H4 (cell line): ENCODE data around the gene MCC. TPM values are rescaled to one million over a fixed set of nuclear protein-coding genes. Genes with fewer than 3 reads are reported as not detected.

Experiments used
- DNase-seq: peaks from one replicate; pipeline ENCODE4 v3.0.0-alpha.2; 2015; ENCODE audit warnings: low spot score
- total RNA-seq: library from RNA; depleted of rRNA; stranded (reverse); fragments of >200 nt; shearing (Covaris generic); gene quantifications from 2 replicates; pipeline ENCODE4 v1.2.3, GENCODE V29; 2014

The MCC gene
- total RNA-seq, 1 experiment from 2014 or later, result 7.9 TPM

DNA sequence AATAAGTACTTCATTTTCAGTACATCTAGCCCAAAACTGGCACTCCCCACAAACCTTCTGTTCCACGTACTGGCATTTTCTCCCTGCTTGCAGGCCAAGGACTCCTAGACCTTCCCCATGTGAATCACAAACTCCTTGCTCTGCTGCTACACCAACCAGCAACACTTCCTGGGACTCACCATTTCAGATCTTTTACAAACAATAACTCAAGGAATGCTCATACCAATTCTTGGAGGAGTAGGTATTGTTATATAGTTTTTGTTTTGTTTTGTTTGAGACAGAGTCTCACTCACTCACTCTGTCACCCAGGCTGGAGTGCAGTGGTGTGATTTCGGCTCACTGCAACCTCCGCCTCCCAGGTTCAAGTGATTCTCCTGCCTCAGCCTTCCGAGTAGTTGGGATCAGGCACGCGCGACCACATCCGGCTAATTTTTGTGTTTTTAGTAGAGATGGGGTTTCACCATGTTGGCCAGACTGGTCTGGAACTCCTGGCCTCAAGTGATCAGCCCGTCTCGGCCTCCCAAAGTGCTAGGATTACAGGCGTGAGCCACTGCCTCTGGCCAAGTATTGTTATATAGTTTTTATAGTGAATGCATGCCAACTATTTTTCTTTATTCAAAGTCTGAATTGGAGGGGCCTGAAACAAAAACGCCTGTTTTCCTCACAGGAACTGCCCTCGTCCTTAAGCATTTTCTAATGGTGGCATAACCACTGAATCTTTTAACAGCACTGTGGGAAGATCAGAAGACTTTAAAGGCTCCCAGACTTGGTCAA is 264.2 kb downstream of the MCC start:
- DNase-seq, result no peak

DNA sequence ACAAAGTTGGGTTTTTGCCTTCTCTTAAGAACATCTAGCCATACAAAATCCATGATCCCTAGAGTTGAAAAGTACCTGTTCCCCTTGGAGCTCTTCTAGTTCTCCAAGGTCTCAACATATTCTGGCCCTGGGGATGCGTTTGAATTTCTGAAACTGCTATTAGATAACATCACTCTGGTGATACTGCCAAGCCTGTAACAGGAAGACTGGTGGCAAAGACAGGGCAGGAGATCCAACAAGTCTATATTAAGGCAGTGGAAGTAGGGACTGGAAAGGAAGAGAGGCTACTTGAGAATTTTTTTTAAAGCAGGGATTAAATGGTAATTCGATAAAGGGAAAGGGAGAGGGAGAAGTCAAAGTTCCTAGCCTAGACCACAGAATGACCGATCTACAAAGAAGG is 264.9 kb downstream of the MCC start:
- no peak for DNase-seq

DNA sequence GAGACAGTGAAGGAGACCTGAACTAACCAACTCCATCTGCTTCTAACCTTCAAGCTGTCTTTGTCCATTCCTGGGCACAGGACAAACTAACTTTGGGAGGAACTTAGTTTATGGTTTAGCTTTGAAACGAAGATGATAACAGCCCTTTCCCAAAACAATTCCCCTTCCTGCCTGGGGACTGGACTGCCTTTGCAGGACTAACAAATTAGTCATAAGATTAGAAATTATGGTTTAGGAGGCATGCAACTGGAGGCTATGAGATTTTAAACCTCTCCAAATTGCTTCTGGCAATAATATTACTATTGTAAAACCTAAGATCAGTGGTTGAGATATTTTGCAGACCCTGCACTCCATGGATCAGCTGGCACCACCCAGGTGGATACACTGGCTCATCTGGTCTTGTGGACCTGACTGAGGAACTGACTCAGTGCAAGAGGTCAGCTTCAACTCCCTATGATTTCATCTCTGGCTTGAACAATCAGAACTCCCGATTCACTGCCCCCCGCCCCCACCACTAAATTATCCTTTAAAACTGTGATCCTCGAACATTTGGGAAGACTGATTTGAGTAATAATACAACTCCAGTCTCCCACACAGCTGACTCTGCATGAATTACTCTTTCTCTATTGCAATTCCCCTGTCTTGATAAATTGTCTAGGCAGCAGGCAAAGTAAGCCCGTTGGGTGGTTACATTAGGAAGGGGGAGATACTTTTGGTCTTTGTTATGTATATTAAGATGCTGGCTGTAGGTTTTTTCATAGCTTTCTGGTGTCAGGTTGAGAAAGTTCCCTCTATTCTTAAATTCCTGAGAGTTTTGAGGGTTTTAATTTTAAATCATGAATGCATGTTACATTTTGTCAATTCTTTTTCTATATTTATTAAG is 266.7 kb downstream of the MCC start:
- DNase-seq, result no peak

DNA sequence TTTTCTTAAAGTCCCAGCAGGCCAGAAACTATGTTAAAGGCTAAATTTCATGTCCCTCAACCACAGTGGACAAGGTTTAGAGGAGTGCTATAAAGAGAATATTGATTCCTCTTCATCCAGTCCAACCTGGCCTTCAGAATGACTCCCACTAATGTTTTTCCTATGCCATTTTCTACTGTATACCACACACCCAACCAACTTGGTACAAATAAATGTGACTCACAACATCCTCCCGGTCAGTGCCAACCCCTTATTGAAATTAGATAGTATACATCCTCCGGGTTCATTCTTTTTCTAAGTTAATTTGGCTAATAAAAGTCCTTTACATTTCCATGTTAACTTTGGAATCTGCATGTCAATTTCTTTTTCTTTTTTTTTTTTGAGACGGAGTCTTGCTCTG is 268.6 kb downstream of the MCC start:
- no peak for DNase-seq

DNA sequence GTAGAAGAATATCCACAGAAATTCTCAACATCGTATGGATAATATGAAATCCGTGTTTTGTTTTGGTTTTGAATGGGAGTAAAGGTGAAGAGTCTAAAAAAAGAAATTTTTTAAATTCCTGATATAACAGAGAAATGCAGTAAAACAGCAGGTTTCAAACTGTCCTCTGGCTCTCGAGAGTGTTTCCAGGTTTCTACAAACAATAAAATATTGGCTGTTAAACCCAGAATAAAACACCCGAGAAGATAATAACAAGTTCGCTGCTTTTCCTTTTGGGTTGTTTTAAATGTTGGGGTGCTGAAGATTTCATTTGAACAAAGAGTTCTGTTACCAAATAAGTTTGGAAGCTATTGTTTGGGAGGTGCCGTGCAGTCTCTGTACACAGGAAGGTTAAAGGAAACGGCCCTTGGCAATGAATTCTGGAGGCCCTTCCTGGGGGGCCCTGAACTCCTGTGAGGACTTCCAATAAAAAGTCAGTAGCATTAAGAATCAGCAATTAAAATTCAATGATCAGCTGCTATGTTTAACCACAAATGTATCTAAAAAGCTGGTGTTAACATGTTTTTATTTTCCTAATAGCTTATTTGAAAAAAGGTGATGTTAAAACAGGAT is 269.2 kb downstream of the MCC start:
- no peak for DNase-seq

DNA sequence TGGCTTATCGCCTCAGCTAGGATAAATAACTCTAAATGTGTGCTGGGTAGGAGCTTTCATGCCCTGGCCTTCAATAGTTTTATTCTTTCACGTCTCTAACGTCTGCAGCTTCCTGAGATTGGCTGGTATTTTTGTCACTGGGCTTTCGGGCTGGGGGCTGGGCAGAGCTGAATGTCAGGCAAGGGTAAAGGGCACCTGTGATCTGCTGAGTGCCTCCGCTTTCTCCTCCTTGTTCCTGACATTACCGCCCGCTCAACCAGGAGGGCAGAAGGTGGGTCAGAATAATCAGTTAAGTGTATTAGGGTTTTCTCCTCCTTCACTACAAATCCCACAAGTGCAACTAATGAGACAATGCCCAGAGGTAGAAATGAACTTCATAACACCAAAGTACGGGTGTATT is 270.1 kb downstream of the MCC start:
- no peak for DNase-seq

DNA sequence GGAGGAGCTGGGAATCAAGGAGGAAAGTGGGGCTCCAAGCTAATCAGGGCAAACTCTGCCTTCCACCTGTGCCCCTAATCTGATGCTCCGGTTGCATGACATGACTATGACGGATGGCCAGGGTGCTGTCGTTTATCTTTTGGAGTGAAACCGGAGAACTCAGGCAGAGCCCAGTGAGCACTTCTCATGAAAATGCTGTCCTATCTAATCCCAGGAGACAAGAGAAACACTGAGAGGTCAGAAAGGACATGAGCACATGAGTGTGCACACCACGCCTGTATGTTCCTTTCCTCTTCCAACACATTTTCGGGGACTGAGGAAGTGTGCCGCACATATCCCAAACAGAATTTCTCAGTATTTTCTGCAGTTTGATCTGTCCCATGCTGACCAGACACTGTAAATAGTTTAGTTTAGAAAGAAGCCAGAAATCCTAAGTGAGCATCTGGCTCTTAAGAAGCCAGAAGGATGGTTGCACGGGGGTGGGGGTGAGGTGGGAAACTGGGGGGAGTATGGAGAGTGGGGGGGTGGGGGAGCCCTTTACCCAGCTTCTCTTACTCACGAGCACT is 270.6 kb downstream of the MCC start:
- DNase-seq, result no peak

DNA sequence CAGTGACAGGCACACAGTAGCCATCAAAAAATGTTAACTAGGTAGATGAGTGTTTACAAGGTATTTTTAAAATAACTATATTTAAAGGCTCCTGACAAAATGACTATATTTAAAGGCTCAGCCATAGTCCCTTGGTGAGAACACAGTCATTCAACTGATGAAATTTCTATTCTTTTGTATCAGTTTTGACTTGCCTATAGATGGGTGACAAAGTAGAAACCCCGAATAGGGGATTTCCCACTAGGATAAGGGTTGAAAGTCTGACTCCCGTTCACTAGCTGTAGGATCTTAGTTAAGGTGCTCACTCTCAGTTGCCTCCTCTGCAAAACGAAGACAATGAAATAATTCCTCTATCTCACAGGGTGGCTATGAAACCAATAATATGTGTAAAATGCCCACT is 271.7 kb downstream of the MCC start:
- DNase-seq, result no peak

DNA sequence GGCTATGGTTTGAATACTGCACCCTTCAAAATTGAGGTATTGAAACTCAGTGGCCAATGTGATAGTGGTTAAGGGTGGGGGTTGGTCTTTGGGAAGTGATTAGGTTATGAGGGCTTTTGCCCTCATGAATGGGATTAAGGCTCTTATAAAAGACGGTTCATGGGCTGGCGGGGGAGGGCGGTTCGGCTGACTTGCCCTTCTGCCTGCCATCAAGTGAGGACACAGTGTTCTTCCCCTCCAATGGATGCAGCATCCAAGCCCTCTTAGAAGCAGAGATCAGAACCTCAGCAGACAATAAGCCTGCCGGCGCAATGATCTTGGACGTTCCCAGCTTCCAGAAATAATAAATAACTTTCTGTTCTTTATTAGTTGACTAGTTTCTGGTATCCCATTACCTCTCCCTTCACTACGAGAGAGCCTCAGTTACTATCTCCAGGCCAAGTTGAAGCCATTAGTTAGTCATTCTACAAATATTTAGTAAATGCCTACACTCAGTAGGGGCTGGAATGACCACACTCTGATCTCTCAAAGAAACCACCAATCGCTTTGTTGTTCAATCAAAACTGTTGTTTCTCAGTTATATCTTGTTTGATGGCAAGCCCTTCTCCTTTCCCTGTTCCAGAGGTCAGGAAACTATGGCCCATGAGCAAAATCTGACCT is 272.7 kb downstream of the MCC start:
- DNase-seq, result no peak

DNA sequence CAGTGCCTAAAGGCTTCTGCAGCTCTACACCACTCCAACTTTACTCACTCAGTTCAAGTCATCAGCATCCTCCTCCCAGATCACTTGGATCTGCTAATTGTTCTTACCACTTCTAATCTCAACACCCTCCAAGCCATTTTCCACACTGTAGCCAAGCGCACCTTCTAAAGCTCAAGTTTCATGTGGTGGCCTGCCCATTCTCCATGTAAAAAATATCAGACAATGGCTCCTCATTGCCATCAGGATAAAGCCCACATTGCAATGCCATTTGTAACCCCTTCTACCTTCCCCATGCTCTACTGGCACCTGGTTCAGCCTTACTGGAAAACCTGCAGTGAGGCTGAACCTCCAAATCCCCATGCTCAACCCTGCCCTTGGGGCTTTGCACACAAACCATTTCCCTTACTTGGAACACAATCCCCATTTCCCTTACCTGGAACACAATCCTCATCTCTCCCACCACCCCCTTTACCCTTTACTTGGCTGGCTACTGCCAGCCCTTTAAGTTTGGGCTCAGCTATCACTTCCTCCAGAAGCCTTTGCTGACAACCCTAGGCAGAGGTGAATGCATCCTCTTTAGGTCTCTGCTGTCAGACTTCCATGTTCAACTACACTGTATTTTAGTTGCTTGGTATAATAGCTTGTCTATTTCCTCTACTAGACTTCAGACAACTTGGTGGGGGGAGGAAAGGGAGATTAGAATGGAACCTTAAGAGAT is 273.5 kb downstream of the MCC start:
- no peak for DNase-seq

DNA sequence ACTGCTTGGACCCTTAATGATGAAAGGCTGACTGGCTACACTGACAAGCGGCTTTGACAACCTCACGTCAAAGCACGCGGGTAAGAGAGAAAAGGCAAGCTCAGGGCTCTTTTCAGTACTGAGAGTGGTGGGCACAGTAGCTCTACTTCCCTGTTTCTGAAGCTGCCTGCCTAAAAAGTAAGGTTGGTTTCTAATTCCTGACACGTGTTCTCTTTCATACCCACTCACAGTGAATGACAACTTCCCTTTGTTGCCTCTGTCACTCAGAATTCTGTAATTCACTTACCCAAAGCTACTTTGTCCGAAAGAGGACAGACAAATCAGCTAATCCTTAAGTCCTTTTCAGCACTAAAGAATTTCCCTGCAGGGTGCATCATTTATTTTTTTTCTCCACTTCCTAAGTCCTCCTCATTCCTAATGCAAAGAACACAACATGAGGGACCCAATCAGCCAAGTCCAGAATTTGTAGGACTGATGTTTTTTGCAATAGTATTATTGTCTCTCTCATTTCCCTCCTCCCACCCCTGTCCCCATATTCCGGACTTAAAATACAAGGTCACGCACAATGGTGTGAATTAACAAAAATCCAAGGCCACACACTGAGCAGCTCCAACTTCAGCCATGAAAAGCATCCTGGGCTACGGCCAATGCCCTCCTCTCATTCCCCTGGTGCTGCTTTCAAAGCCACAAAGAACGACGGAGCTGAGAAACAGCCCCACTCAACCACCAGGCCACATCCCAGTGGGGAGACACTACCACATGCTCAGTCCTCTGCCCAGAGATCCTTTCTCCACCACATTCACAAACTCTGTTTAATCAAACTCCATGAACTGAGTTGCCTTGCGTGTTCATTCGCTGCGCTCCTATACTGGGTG is 274.5 kb downstream of the MCC start:
- DNase-seq, result no peak

DNA sequence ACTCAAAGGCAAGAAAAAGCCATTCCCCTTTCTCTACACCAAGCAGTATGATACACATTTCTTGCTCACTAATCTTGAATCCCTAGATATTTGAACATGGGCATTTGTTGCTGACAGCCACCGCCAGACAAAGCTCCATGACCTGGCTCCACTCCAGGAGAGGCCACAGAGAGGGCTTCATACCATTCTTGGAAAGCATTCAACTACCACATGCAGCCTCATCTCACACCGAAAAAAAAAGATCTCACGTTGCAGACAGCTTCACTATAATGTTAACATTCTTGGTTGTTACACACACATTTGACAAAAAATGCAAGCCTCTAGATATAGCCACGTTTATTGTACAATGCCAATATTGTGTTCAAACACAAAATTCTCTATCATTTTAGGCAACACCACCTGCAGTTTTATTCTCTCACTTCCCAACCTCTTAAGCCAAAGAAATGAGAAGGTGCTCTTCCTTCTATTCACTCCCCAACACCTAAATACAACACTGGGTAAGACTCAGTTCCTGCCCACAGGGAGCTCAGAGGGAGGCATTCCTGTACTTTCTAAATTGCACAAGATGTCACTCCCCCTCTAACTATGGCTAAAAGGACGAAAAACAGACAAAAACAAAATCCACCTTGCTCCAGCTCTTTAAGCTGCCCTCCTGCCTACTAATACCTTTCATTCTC is 275.9 kb downstream of the MCC start:
- peak; percentile 80 for DNase-seq

DNA sequence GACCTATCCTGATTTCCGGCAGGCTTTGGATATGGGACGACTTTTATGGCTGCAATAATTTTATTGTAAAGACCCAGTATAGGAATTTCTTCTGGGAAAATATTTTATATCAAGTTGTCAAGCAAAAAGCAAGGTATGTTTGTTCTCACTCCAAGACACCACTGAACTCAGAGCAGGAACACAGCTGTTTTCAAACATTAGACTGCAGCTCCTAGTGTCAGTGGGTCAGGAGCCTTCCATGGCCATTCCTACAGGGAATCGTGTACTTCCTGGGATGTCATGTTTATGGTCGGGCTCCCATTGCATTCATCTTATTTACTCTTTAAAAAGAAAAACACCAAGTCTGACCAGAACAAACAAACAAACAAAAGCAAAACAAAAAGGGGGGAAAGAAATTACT is 278.8 kb downstream of the MCC start:
- DNase-seq, result no peak

DNA sequence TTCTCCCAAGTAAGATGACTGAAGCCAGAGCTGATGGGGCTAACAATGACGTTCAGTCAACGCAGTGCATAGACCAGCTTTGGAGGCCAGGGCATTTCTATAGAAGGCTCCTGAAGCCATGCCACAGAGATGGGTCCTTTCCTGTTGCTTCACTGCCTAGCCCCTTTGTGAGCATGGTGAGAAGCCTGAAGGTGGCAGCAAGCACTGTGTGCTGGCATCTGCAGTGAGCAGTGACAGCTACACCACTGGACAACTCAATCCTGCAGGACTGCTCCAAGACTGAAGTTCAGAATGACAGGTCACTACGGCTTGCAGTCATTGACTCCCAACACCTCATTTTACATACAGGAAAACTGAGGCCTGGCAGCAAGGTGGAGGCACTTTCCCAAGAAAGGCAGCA is 282.4 kb downstream of the MCC start:
- DNase-seq, result no peak

DNA sequence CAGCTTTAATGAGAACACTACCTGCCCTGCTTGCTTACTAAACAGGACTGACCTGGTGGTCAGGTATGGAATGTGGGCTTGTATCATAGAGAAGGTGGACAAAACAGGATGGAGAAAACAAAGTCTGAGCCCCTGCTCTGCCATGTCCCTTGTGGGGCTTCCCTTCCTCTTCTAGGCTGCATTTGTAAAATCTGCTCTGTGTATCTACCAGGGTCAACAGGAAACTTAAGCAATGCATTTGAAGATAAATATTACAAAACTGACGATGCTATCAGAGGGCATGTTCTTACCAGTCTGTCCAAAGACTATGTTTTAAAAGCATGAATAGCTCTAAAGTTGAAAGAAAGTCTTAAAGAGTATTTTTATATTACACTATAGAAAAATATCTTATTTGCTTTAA is 282.9 kb downstream of the MCC start:
- DNase-seq, result no peak

DNA sequence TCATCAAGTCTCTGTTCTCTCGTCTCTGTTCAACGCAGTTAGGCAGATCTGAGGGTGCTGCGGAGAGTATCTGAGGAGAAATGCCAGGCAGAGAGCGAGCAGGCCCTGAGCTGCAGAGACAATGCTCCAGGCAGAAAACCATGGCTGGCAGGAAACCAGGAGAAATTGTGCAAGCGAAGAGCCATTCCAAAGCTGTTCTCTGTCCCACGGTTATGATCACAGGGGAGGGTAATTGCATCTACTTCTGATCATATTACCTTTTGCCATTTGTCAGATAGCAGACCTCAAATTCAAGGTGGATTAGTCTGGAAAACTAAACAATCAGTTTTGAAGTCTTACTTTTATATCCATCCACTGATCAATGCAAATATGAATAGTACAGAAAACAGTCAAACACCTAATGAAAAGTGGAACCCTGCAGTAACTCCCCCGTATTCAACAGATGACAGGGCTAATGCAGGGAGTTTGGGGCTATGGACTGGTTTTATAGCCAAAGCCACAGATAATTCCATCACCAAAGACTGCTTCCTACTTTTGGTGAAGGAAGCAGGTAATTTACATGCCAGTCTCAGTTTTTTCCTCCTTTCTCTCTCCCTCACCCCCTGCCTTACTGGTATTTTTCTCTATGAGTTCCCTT is 283.6 kb downstream of the MCC start:
- peak; percentile 18 for DNase-seq

DNA sequence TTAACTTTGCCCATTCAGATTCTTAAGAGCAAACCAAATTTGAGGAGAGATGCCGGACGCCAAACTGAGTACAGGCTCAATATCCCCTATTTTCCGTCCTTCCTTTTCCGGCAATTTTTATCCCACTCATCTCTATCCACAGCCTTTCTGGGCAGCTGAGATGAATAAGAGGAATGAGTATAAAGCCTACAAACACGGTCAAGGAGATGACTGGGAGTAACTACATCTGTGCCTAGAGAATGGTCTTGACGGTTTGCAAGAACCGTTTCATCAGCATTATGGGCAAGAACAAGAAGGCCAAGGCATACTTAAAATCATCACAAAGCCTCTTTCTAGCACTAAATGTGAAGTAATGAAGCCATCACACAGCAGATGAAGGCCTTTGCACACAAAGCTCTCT is 284.3 kb downstream of the MCC start:
- no peak for DNase-seq

DNA sequence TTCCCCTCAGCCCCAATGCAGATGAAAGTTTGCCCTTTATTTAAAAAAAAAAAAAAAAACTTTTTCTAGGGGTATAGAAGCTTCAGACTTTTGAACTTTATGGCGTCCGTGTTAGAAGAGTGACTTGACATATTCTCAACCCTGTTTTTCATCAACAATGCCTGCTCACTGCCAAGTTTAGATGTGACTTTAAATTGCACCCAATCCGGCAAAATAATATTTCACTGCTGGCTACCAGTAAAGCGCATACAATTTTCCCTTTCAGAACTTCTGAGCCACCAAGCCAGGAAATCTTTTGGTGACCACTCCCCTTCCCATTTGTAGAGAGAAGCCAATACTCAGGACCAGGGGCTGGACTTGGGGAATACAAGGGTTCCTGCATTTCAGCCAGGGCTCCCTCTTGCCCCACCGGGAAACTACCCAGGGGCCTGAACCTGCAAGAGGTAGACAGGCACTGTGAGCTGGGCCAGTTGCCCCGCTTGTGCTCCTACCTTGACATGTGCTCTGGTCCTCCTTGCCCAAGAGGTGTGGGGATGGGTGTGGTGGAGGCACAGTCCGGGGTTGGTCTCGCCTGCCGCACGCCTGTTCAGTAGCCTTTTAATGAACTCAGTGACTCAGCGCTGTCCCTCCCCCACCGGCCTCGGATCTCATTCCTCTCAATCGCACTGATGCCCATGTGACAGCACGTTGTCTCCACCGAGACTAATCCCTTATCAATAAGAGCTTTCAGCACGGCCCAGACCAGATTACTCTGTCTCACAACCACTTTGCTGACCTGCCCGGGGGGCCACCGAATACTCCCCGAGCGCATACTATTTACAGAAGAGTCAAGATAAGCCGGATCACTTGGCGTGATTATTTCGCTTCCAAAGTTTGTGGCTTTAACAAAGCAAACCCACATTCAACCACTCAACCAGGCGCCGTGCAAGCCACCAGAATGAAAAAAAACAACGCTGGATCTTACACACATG is 285.2 kb downstream of the MCC start:
- DNase-seq, result peak; percentile 85
